ENCODE measurements around the gene VTI1B. TPM values are rescaled to one million over a fixed set of nuclear protein-coding genes. Genes with fewer than 3 reads are reported as not detected.

VTI1B gene
- total and polyA plus RNA-seq, 2 of the 4 experiments (the other 2 are of a cell fraction), result 61.8 to 90.2 TPM

- no TSS peak for BruUV-seq (replicated peaks)
- Histone ChIP-seq H2BK5ac (ENCODE audit: low read depth, low read length, poor library complexity, severe bottlenecking) (no peak overlapping the region), H4K5ac (ENCODE audit: low read depth, low read length) (no peak overlapping the region), H3K56ac (ENCODE audit: extremely low read depth, insufficient read depth, low read length) (no peak overlapping the region), H4K91ac (ENCODE audit: insufficient read depth, low read depth, low read length) (no peak overlapping the region), H2AFZ (replicated peaks; ENCODE audit: low read length, poor library complexity) (no peak overlapping the region), H3K18ac (ENCODE audit: low read depth, low read length) (no peak overlapping the region), H3K4ac (ENCODE audit: low read depth, low read length) (no peak overlapping the region), H2BK120ac (ENCODE audit: low read depth, low read length) (no peak overlapping the region), H2BK20ac (ENCODE audit: low read depth, low read length) (no peak overlapping the region), H2BK15ac (ENCODE audit: low read depth, low read length) (no peak overlapping the region), H4K8ac (ENCODE audit: low read depth in 2 of 2, low read length in 2 of 2) (no peak overlapping the region), H3K23ac (ENCODE audit: low read depth, low read length) (no peak overlapping the region), H3K36me3 (ENCODE audit: control insufficient read depth, insufficient read depth, low read length) (peaks cover 54% of the 10 kb centered on the region), H4K20me1 (ENCODE audit: insufficient read depth, low read length) (peaks cover 16% of the 10 kb centered on the region; the same call in 1 of the 2 replicates), H3K9ac (ENCODE audit: low read depth, low read length) (no peak overlapping the region), H3K27ac (ENCODE audit: insufficient read depth, low read length) (no peak overlapping the region), H3K14ac (replicated peaks; ENCODE audit: low read depth, low read length) (no peak overlapping the region), H2AK5ac (ENCODE audit: low read depth, low read length) (no peak overlapping the region), H3K79me1 (ENCODE audit: low read depth in 1 of 2, low read length in 2 of 2) (peaks cover 43 to 55% of the 10 kb centered on the region in 2 experiments), H3K9me1 (ENCODE audit: insufficient read depth, low read length) (peaks cover 7% of the 10 kb centered on the region), H3K4me3 (ENCODE audit: insufficient read depth, low read depth, low read length) (no peak overlapping the region), H3K27me3 (ENCODE audit: control insufficient read depth, insufficient read depth, low read length) (no peaks in the 10 kb centered on the region), H3K4me1 (ENCODE audit: control insufficient read depth, insufficient read depth, low read length) (peaks cover 4% of the 10 kb centered on the region), H3K4me2 (ENCODE audit: low read depth, low read length) (no peak overlapping the region), H3K9me3 (ENCODE audit: control insufficient read depth, insufficient read depth, low read length) (no peaks in the 10 kb centered on the region), H2AK9ac (replicated peaks; ENCODE audit: low read depth, low read length, poor library complexity) (no peak overlapping the region)
- ATAC-seq (ENCODE audit: low read depth) (no peak), DNase-seq (no peak)
- in situ Hi-C loops (cut with MboI; ENCODE audit: low sequenced_read_pairs), result no loop called here
- dilution Hi-C loops (cut with HindIII; ENCODE audit: low sequenced_read_pairs, unreplicated experiment), result no loop called here
- TF ChIP-seq RAD21 (IDR thresholded peaks at IDR 0.05; ENCODE audit: low read length) (no peak), ELK1 (IDR thresholded peaks at IDR 0.05; ENCODE audit: borderline replicate concordance, low read depth, low read length) (no peak), USF2 (IDR thresholded peaks at IDR 0.05; ENCODE audit: low read depth, low read length) (no peak), MAZ (IDR thresholded peaks at IDR 0.05; ENCODE audit: borderline replicate concordance, low read depth, low read length) (no peak), CEBPB (IDR thresholded peaks at IDR 0.05; ENCODE audit: low read depth, low read length) (no peak), SMC3 (IDR thresholded peaks at IDR 0.05; ENCODE audit: low read depth, low read length) (no peak)
- intact Hi-C loops (cut with micrococcal nuclease), result no loop called here
- ChIA-PET CTCF (no interaction called here), POLR2A (ENCODE audit: unreplicated experiment) (no interaction called here)
- no CpG with 5 or more reads among the region's 4 CpGs for WGBS, 2 experiments (ENCODE audit: extremely low coverage in 2 of 2, insufficient read length in 1 of 2)
Observed at GRCh38 chr14:67690011-67690410, 15.6 kb upstream of the VTI1B start.

All from IMR-90 (cell line).